Inflammatory macrophage treated with lipopolysaccharide for 1 hour (primary cell): ENCODE measurements around the gene ADGRB3.
"Not testable (repeated sequence)": the region's sequence is repeated elsewhere in the genome, so short reads cannot be mapped to it uniquely, and the experiment has no call there.

Experiments used
- DNase-seq, 2 donors: peaks; one replicate each; pipeline ENCODE4 v3.0.0-alpha.2; 2020 to 2022

Gene ADGRB3

DNA sequence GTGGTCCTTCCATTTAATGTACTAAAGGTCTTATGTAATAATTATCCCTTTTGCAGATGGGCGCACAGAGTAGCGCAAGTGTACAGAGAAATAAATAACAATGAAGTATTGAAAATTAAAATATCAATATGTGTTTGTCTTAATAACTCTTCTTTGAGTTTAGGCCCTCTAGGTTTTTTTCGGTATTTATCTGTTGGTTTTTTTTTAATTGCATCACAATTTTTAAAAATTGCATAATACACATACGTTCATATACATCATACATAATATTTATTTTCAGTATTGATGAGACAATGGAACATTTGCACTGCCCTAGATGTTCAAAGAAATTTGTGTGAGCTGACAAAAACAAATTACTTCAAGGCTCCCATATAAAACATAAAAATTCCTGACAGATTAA is 15.1 kb downstream of the ADGRB3 start:
- no peak for DNase-seq

DNA sequence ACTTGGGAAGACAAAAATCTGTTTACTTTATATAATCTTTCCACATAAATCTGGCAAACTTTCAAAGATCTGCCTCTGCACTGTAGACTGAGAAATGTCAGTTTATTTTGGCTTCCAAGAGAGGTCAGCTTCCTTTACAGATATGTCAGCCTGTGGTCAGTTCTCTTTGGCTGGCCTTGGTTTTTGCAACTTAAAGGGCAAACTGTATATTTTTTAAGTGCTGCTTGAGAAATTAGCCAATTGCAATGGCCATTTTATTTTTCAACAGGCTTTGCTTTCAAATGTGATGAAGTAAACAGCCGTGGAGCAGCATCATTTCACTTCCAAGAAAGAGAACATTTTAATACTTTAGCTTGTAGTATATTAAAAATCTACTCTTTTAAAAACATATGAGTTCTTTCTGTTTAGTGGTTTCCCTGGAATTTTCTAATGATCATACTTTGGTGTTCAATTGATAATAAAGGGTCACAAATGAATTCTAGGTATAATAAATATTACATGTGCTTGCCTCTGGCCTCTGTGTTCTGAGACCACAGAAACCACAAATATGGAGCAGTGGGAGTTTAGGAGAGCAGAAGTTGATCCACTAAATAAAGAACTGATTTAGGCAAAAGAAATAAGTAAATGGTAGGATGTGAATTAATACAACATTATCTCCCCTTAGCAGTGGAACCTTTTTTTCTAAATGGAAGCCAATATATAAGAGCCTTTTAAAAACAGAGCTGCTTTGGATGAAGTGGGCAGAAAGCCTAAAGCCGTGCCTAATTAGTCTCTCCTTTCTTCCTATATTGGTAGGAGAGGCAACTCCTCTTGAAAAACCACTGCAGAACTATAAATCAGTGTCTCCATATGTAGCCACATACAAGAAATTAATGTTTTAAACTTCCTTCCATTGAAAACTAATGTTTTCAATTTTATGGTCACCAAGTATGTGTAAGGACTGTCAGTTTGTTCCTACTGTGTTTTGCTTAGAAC is 16.2 kb downstream of the ADGRB3 start:
- DNase-seq, result no peak

DNA sequence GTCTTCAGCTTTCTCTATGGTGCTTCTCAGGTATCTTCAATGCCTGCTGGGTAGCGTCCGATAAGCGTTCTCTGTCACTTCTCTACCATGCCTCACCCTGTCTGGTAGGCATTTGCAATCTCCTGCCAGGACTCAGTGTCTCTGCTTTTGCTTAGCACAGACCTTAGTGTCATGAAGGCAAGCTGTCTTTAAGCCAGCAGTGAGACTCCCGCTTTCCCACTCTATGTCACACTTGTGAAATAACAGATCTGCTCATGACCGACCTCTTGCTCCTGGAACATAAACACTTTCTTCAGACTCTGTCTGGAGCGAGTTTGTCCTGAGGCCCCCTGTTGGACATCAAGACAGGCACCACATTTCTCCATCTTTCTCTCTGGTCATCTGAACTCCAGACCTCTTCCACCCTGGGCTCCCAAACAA is 17.0 kb downstream of the ADGRB3 start:
- DNase-seq, result no peak

DNA sequence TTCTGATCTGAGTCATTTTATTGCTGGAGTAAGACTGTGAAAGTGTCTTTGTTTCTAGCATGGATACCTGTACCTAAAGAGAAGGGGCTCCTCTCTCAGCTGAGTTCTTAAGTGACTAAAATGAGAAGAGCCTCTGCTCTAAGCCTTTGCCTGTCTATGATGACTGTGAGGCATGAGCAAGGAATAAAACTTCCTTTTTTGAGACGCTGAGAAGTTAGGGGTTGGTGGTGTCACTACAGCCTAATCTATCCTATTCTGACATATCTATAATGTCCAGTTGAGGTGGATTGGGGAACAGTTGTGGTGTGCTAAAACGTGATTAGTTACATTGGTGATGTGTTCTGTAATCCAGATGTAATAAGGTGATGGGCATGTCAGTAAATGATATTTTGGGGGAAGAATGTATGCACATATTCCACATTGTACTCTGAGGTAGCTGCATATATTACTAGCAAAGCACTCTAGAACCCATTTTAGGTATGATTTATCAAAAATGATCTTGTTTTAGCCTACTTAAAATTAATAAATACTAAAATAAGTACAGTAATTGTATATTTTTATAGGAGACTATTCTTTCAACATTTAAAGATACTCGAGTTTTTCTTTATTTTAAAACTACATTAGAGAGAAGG is 18.1 kb downstream of the ADGRB3 start:
- DNase-seq, result no peak

DNA sequence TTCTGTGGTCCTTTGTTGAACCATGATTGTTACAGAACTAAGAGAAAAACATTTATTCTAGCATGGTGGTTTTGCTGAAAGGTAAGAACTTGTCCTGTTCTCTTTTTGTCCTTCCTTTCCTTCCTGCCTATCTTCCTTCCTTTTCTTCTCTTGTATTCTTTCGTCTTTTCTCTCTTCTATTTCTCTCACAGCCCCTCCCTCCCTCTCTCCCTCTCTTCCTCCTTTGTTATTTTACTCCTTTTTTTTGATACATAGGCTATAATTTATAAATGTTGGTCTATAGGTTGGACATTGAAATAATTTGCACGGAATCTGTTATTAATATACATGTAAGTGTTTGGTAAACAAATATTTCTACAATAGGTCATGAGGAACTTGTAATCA is 18.6 kb downstream of the ADGRB3 start:
- DNase-seq, result no peak

DNA sequence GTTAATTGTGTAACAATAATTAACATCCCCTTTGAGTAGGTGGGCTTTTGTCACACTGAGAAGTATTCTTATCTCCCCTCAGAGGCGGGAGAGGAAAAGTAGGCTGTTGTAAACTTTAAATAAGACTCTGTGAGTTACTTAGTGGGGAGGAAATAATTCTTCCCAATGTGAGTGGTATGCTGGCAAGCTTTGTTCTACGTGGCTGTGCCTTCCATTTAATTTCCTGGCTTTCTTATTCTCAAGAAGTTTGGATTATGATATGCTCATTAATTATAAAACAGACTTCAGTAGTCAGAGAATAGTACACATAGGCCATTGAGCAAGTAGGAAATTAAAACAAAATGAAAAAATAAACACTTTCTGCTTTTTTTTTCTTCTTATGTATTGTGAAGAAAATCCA is 19.1 kb downstream of the ADGRB3 start:
- DNase-seq, result no peak

DNA sequence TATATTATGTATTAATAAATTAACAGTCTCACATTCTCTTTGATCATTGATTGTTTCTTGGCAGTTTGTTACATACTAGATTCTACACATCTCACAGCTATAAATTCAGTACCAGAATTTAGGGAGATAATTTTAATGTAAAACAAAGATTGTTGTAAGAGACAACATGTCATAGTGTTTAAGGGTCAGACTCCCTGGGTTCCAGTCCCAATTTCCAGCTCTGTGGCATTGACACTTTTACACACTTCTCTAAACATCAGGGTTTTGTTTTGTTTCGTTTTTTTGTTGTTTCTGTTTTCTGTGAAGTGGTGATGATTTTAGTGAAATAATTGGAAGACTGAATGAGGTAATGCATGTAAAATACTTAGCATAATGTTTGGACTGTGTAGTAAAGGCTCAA is 19.9 kb downstream of the ADGRB3 start:
- no peak for DNase-seq

DNA sequence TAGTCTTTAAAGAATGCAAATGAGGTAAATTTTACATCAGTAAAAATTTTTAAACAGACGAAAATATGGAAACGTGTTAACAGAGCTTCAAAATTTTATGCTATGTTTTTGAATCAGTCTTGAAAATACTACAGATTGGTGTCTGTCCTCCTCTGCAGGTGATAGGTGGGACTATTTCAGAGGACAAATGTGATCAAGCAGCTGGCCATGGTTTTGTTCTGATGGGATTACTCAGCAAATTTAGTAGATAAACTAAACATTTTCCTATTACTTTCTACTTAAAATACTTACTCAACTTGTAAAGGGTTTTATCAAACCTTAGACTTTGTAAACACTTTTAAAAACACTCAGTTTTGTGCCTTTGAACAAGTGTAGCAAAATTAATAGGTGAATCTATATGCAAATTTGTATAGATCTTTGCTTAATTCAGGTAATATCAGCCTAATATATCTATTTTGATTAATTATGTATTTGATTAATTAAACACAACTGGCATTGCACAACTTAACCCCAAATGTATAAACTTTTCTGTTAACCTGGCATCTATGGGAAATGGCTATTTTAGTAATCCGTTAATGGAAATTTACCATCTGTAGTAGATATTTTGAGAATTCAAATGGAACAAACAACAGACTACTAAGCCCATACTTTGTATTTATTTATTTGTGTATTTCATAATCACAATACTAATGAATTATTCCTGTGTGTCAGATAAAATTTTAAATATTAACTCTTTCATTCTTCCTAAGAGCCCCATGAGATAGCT is 22.5 kb downstream of the ADGRB3 start:
- no peak for DNase-seq

DNA sequence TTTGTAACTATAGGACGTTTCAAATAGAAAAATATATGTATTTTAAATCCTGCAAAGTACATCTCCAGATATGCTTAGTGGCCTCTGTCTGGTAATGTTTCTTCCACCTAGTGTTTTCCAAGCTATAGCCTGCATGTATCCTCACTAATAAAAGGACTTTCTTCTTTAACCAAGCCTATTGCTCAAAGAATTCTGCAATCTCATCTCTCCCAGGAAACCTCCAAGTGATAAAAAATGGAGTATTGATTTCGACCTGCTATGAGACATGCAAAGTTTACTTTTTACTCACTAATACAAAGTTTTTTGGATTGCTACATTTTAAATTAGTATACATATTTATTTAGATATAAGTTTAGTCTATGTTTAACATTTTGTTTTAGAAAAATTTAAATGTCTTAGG is 23.3 kb downstream of the ADGRB3 start:
- no peak for DNase-seq

DNA sequence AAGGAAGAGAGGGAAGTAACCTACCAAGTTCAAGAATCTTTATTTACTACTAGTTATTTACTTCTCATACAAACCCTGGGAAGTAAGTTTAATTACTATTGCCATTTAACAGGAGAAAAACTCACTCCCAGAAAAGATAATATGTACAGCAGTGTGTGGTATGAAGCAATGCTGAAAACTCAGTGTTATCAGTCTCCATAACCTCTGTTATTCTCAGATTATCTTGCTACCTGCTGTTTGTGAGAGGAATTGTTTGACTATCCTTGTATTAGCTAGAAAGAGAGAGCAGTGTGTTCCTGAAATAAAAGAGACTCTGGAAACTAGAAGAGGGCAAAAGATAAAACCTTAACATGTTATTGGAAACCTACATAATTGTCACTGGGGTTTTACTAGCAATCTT is 38.2 kb downstream of the ADGRB3 start:
- DNase-seq, result no peak

DNA sequence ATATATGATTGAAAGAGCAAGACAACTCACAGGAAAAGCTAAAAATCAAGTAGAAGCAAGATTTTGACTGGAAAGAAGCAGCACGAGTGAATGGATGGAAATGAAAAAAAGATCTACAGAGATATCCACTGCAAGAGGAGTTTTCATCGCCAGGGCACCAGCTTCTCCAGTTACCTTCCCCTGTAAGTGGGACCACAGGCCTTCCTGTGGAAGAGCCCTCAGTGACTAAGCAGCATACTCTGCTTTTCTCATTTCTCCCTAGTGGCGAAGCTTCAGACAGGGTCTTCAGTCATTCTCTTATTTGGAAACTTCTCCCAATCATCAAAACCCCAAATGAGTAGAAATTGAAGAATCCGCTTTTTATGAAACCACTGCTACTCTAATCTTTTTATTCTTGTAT is 40.5 kb downstream of the ADGRB3 start:
- DNase-seq, result no peak

DNA sequence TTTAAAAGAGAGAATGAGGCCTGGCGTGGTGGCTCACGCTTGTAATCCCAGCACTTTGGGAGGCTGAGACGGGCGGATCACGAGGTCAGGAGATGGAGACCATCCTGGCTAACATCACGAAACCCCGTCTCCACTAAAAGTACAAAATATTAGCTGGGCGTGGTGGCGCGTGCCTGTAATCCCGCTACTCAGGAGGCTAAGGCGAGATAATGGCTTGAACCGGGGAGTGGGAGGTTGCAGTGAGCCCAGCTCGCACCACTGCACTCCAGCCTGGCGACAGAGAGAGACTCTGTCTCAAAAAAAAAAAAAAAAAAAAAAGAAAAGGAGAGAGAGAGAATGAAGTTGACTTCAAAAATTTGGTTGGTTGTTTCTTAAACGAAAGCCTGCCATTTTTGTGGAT is 41.0 kb downstream of the ADGRB3 start:
- not testable (repeated sequence) for DNase-seq

DNA sequence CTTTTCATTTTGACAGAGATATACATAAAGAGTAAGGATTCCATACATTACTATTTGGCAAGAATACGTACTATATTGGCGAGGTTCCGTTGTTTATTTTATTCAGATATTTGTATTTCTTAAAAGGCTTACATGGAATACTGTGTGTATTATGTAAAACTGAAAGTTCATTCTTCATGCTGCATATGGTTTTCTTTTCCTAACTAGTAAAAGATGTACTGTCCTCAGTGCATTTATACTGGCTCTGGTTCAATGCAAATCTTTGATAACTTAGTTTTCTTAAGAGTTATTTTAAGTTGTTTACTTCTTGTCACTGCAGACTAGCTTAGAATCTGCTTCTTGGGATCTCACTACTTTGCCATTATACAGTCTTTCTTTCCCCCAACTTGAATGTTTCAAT is 42.0 kb downstream of the ADGRB3 start:
- DNase-seq, result no peak

DNA sequence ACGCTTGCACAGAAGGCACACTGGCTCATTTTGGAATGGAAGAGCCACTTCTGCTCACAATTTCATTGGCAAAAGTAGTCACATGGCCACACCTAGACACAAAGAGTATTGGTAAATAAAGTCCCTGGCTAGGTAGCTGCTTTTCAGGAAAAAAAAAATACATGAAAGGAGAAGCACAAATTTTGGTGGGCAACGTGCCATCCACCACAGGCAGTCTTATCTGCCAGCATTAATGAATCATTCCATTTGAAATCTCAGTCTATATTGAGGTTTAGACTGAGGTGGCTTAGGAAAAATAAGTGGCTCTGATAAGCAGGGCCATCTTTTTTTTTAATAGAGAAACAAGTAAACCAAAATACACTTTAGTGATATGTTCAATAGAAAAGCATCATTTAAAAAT is 44.3 kb downstream of the ADGRB3 start:
- DNase-seq, result no peak

DNA sequence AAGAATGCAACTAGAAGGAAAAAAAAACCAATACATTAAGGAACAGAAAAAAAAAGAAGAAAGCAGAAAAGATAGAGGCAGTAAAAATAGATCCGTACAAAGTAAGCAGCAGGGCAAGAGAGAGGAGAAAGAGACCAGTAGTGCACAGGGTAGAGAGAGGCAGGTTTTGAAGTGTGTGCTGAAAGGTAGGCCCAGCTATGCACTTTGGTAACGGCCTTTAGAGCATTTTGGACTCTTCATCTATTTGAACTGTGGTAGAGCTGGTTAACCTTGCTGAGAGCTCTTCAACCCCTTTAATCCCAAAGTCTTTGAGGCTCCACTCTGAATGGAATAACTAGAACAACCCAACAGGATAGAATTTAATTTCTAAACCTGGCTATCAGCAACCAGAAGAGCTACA is 45.2 kb downstream of the ADGRB3 start:
- no peak for DNase-seq

DNA sequence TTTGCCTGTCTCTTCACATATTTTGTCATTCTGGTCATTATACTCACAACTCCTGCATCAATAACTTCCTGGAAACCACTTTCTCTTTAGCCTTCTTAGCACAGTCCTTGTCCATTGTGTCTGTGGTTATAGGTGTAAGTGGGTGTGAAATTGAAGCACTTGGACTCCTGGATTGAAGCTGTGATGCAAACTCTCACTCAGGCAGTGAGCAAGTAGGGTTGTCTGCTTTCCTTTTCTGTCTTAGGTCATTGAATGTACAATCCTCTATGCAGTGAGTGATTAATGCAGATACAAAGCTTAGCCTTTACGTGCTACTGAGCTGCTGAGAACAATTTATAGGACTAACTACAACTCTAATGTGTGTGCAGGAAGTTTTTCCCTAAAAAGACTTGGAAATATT is 54.8 kb downstream of the ADGRB3 start:
- no peak for DNase-seq

DNA sequence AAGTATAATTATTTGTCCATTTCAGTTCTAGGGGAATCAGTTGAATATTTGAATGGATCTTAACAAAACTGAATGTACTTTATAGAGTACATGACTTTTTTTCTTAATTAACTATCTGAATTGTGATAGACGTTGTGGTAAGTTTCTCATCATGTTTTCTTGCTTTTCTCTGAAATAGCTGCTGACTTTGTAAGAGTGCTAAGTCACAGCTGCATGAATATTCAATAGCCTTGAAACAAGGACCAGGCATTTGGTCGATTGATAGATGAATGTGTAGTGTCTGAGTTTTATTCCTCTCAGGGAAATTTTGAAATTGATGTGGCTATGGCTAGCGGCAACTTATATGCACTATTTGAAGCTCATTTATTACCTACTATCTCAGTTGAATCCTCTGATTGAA is 56.0 kb downstream of the ADGRB3 start:
- DNase-seq, result no peak

DNA sequence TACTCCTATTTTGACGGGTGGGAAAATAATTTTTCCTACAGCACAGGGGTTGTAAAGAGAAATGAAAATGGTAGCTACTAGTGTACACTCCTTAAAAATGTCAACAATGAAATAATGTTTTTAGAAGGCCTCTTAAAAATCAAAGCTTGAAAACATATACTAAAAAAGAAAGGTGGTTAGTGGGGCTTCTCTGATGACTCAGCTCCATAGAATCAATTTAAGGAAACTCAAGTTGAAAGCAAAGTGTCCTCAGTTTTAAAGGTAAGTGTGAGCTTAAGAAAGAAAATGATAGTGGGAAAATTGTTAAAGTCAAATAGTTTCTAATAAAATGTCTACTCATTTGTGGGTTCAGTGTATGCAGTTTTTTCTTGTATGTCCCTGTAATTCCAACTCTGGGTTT is 58.2 kb downstream of the ADGRB3 start:
- no peak for DNase-seq

DNA sequence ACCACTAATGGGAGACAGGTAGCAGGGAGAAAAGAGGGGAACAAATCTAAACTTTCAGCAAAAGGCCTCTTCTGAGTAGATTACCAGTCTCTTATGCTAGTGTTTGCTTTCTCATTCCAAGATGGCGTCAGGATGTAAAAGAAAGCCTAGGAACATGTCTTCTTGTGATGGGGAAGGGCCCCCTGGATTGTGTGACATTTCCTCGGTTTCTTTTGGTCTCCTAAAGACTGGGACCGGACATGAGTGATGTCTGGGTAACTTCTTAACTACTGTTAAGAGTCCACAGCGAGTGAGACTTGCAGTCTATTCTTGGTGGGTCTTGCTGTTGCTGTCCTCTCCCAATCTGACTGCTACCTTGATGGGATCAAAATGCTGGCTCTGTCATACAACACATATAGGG is 60.3 kb downstream of the ADGRB3 start:
- DNase-seq, result no peak

DNA sequence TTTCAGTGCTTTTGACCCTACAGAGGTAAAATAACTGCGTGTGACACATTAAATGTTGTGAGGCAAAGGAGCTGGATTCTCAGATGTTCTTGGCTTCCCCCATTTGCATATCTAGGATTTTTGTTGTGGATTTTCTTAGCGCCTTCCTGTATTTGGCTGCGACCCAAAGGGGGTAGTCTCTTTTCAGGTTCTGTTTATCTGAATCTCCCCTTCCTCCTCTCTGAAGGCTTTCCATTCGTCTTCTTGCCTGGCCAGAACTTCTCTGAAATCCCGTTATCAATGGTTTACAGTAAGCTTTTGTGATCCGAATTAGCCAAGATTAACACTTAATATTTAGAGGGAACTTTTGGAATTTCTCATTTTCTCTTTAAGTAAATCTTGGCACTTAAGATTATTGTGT is 60.8 kb downstream of the ADGRB3 start:
- no peak for DNase-seq

DNA sequence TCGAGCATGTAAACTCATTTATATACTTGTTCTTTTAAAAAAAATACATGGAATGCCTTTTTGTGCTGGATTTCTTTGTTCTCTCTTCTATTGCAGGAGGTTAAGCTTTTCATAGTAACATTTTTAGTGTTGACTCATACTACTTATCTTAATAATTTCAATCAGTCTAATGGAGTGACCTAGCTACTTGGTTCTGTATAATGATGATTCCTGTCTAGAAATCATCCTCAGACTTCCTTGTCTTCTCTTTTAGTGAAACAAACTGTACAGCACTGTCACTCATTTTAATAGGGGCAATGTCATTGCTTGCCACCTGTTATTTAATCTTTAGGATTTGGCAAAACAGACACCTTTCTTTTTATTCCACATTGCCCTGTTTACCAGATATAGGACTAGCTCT is 62.3 kb downstream of the ADGRB3 start:
- no peak for DNase-seq

DNA sequence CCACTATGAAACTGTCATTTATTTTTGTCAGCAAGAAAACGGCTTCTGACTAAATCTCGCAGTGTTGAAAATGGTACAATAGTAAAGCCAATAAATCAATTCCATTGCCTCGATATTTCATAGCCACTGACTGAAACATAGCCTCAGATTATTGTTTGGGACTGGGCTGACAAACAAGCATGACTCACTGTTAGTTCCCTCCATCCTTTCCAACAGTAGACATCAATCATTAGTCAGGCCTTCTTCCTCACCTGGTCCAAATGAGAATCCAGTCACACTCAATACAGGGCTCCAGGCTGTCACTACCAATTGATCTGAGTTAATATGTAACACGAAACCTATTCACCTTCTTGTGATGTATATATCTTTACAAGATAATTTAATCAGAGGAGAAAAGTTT is 66.1 kb downstream of the ADGRB3 start:
- DNase-seq, result no peak

DNA sequence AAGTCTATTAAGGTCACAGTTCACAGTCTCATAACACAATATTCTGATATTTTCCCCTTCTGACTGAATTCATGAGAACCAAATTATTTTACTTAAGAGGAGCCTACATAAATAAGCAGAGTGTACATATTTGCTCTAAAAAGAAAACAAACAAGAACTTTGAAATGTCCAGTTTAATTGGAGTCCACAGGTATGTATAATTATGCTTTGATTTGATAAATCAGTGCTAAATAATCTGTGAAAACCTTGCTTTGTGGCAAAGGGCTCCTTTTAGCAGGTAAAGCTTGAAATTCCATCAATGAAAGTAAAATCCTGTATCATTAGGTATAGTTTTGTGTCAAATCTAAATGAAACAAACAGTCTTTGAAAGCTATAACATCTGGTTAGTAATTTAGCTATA is 69.4 kb downstream of the ADGRB3 start:
- DNase-seq, result no peak

DNA sequence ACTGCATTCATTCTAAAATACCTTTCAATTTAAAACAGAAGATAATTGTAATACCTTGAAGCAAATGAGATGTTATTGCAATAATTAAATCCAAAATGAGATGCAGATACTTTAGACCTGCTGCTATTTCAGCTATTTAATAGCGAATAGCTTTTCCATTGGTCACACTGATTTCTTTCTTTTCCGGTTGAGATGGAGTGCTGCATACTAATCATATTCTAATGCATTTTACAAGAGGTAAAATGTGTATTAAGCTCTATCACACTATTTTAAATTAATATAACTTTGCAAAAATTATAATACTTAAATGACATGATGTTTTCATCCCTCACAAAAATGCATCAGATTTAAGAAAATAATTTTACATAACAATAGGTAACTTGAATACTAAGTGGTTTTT is 74.0 kb downstream of the ADGRB3 start:
- no peak for DNase-seq
